GM21381 (cell line): ENCODE results near the gene KHNYN.
"Not testable (repeated sequence)": the region's sequence is repeated elsewhere in the genome, so short reads cannot be mapped to it uniquely, and the experiment has no call there.

ENCODE experiments used
- ATAC-seq: cut with Tn5 transposase; IDR thresholded peaks from one replicate; pipeline ENCODE4 v1.9.1; 2021; ENCODE audit warnings: mild to moderate bottlenecking, moderate library complexity; ENCODE audit not compliant: unreplicated experiment

Gene KHNYN

DNA sequence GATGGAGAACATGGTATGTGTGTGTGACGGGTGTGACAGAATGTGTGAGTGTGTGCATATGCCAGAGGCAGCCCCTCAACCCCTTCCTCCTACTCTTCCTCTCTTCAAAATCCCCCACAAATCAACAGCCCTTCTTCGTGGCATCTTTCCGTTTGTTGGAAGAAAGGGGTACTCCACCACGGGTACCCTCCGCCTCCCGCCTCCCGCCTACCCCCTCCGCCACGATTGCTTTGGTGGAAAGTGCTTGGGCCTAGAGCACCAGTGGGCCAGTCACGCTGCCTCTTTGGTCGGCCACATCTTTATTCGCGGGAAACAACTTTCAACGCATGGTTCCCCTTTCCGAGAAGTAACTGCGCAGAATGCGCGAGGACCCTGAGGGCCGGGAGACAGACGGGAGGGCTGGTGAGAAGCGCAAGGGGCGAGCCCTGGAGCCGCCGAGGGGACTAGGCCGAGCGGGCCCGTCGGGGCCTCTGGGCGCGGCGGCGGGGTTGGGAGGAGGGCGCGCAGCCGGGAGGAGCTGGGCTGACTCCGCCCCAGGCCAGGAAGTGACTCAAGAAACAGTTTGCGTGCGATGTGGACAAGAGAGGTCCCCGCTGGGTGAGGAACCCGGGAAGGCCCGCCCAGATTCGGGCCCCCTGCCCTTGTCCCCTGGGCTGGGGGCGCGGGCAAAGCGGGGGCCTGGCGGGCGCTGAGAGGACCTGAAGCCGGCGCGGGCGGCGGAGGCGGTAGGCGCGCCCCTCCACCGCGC lies at the start of gene KHNYN, which contains the start of gene CBLN3:
KHNYN (plus strand) TSS at position 560 of the 748 bp plus-strand sequence. CDS start 777 bp downstream, outside the sequence.
CBLN3 (minus strand) TSS at position 274 of the 748 bp plus-strand sequence. CDS start 614 bp downstream, outside the sequence.
- ATAC-seq: peak; percentile 88

DNA sequence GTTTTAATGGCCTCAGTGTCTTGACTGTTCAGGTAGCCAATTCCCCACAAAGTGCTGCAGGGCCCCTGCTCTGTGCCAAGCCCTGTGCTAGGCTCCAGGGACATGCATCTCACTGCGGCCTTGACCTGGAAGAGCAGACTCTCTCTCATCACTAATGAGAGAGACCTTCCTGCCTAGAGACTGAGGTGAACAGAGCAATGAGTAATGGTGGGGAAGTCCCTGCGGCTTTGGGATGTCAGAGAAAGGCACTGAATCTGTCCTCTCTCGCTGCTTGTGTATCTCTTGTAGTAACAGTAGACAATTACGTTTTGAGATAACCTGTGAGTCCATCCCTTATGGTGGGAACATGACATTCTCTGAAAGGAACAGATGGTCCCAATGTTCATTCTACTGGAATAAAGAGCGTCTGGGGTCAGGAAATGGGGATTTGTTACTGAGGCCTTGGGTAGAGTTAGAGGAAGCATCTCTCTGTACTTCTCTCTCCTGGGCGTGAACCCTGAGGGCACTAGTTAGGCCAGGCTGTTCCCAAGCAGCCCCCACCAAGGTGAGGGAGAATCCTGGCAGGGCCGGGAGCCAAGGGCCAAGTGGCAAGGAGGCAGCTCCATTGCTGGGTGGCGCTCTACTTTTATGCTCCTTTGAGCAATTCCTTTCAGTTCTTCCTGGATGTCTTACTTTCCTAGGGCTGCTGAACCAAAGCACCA lies 48.2 kb upstream of the KHNYN start:
- no peak for ATAC-seq

DNA sequence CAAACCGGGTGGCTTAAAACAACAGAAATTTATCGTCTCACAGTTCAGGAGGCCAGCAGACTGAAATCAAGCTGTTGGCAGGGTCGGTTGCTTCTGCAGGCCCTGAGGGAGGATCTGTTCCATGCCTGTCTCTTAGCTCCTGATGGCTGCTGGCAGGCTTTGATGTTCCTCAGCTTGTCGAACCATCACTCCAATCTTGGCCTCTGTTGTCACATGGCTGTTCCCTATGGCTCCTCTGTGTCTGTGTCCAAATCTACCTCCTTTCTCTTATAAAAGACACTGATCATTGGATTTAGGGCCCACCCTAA lies 47.7 kb upstream of the KHNYN start:
- ATAC-seq: no peak

DNA sequence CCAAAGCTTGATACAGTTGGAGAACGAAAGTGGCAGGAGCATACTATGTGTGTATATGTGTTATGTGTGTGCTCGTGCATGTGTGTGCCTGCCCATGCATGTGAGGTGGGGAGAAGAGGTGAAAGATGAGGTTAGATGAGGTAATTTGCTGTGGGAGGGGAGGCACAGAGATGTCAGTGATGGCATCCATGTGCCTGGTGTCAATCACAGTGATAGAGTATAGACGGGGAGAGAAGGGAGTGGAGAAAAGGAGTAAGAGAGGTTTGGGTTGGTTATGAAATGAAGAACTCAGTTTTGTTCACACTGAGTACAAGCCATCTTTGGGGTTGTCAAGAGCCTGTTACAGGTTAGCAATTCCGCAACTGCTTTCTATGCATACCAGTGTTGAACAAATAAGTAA lies 45.6 kb upstream of the KHNYN start:
- no peak for ATAC-seq

DNA sequence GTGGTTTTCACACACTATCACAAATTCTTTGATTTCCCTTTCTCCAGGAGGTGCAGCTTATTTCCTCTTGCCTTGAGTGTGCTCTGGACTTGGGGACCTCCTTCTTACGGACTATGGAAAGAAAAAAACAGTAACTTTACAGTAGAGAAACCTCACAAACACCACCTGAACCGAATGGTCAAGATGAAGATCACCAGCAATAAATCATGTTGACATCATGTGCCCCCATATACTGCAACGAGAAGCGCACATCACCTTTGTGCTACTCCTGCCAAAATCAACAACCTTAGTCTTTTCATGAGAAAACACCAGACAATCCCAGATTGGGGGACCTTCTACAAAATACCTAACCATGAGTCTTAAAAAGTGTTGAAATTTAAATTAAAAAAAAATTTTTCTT lies 44.2 kb upstream of the KHNYN start:
- no peak for ATAC-seq

DNA sequence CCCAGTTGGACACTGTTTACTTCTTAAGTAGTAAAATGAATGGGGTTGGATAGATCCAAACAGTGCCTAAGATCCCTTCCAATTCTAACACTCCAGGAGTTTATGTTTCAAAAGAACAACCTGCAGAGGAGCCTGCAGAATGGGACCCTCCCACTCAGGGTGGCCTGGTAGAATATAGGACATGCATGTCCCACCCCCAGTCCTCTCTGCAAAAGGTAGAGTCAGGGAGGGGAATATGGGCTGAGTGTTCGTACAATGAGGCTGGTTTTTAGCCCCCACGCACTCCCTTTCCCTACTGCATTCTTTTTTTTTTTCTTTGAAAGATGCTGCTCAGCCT lies 42.8 kb upstream of the KHNYN start:
- ATAC-seq: no peak

DNA sequence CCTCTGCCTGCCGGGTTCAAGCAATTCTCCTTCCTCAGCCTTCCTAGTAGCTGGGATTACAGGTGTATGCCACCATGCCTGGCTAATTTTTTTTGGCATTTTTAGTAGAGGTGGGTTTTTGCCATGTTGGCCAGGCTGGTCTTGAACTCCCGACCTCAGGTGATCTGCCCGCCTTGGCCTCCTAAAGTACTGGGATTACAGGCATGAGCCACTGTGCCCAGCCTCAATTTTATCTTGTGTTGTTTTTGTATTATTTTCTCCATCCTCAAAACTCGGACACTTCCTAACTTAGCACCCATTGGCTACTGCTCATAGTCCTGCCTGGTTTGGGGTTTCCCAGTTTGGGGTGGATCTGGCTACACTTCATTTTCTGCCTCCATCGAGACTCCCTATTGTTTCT lies 42.2 kb upstream of the KHNYN start:
- not testable (repeated sequence) for ATAC-seq

DNA sequence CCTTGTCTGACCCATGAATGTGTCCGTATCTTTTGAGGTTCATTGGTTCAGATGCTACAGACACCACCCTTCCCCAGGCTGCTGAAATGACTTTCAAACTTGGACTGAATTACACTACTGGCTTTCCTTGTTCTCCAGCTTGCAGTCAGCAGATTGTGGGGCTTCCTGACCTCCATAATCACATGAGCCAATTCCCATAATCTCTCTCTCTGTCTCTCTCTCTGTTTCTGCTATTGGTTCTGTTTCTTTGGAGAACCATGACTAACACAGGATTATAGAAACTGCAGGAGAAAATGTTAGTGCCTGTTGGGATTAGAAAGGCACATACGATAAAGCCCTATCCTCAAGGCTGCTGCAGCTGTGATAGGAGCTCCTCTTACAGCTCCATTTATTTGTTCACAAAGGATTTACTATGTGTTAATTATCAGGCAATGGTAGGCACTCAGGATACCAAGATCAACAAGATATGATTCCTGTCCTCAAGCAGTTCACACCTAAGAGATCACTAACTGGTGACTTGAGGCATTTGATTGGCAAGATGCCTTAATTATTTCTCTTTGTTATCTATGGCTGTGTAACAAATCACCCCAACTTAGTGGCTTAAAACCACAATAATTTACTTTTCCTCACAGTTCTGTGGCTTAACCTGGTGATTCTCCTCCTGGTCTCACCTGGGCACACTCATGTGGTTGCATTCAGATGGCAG lies 41.1 kb upstream of the KHNYN start:
- ATAC-seq: no peak

DNA sequence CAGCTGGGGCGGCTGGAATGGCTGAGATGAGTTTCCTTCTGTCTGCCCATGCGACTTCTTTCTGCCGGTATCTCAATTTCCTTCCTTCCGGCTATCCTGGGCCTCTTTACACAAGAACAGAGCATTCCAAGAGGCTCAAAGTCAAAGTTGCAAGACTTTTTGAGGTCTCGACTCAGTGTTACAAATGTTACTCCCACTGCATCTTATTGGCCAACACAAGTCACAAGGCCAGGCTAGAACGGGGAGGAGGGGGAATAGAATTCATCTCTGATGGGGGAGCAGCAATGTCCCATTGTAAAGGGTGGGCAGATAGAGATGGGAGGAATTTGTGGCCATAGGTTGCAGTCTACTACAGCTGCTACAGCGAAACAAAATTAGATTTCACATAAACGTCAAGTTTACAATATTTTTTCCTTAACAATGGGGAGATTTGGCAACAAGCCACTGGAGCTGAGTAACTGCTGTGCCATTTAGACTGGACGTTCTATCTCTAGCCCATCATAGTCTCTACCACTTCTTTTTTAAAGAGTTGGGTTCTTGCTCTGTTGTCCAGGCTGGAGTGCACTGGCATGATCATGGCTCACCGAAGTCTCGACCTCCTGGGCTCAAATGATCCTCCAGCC lies 40.4 kb upstream of the KHNYN start:
- ATAC-seq: no peak

DNA sequence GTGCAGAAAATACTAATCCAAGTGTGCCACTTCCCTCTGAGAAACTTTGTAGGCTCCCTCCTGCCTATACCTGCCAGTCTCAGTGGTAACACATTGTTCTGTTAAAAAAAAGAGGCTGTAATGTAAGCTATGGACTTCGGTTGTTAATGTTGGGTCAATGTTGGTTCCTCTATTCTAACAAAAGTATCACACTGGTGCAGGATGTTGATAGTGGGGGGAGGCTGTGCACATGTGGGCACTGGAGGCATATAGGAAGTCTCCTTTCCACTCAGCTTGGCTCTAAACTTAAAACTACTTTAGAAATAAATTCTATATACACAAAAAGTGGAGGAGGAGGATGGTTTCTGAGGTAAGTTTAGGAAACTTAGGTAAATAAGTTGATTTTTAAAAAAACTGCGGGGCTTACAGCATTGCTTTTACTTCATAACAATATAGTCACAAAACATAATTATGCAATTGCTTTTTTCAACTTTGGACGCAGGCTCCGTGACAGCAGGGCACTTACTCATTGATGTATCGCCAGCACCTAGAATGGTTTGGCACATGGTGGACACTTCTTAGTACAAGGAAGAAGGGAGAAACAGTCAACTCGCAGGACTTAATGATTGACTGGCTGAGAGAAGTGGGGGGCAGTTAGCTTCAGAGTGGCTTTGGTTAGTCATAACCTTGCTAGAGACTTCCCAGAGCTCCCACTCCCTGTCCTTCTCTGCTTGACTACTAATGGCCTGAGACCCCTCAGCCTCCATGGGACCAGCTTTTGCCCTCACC lies 38.9 kb upstream of the KHNYN start:
- ATAC-seq: no peak

DNA sequence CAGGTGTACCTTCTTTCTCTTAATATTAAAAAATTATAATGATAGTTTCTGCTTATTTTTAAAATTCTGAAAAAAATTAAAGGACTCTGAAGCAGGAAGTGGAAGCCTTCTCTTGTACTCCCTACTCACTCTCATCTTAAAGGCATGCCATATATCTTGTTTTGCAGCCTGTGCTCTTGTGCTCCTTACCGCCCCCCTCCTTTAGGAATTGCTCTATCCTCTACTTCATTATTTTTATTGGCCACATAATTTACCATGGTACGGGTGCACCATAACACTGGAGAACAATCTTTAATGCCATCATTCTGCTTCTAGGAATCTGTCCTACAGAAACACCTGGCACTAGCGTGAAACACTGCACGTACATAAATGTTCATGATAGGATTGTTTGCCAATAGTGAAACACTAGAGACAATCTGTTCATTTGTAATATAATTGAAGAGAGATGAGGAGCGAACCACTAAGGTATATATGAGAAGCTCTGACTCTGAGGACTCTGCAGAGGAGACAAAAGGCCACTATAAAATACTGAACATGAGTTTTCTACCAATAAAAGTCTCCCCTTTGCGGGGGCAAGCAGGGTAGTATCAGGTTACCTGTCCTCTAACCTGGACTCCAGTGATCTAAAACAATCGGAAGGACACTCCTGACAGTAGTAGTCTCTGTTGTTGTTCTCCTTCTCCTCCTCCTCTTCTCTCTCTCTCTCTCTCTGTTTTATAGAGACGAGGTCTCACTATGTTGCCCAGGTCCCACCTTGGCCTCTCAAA lies 37.2 kb upstream of the KHNYN start:
- no peak for ATAC-seq

DNA sequence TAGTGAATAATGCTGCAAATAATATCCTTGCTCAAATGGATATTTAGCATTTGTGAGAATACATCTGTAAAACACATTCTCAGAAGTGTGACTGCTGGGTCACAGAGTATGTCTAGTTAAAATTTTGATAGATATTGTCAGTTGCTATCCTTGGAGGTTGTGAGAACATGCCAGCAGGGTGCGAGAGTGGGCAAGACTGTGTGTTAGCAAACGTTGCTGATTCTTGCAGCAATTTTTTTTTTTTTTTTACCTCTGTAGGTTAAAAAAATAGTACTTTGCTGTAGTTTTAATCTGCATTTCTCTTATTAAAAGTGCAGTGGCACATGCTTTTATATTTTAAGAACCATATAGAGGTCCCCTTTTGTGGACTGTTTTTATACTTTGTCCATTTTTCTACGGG lies 35.5 kb upstream of the KHNYN start:
- no peak for ATAC-seq

DNA sequence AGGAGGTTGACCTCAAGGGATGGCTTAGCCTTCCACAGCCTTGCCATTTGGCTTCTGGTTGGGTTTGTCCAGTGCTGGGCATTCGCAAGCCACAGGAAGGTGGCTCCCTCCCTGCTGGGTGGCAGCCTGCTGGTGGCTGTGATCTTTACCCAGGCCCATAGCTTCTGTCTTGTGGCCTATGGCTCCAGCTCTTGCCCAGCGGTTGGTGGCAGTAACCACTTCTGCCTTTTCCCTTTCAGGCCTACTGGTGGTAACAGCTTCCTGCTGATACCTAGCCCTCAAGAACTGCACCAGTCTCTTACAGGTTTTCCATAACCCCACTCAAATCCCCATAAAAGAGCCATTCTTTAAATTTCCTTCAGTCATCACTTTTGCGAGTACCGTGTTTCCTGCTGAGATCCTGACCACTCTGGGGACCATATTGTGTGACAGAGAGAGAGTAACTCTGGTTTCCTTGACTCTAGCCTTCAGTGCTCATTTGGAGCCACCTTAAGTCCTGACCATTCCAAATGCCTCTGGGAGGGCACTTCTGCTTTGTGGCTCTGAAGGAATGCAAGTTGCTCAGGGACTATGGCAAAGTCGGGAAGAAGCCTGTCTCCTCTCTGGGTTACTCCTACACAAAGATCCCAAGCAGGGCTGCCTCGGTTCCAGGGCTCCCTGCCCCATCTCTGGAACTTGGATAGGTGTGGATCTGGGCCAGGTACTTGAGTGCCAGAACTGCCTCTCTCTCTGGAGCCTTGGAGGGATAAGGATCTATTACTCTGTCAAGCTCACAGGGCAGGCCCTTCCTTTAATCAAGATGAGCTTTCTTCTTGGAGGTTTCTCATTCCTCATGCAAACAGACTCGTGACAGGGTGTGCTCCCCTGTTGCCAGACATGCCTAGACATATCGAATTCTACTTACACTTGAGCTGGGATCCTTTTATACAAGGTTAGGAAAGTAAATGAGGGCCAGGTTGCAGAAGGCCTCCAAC lies 33.9 kb upstream of the KHNYN start:
- no peak for ATAC-seq

DNA sequence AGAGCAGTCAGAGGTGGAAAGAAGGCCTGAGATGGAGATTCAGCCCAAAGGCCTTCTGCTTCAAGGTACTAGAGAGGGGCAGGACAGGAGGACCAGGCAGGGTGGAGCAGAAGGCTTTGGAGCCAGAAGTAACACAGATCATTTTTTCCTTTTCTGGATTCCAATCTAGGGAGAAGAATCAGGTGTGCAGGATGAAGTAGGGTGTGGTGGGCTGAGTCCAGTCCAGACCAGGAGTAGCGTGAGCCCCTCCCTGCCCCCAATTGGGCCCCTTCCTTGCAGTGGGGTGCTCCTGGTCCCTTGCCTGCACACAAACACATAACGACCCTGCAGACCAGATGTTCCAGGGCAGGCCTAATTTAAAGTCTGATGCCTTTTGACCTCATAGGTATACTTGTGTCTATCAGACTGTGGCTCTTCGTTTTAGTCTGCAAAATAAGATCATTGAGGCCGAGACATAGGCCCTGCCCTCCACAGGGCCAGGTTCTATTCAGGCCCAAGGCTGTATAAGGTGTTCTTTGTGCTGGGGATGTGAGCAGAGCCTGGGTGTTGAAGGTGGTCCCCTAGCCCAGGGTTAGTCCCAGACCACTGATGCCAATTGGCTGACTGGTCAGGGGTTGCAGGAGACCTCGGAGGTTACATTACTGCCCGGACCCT lies 32.0 kb upstream of the KHNYN start:
- no peak for ATAC-seq

DNA sequence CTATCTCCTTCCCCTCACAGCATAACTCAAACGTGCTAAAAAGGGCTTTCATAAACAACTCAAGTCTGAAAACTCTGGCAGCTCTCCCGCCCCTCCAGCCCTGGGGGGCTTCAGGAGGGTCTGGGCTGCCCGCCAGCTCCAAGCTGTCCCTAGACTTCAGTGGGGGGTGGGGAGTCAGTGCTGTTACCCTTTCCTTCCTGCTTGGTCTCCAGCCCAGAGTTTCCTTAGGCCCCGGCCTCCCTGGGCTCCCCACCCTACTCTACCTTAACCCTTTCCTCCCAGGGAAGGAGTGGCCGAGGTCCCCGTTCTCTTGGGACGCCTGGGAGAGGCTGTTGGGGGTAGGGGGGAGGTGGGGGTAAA lies 31.5 kb upstream of the KHNYN start:
- no peak for ATAC-seq

DNA sequence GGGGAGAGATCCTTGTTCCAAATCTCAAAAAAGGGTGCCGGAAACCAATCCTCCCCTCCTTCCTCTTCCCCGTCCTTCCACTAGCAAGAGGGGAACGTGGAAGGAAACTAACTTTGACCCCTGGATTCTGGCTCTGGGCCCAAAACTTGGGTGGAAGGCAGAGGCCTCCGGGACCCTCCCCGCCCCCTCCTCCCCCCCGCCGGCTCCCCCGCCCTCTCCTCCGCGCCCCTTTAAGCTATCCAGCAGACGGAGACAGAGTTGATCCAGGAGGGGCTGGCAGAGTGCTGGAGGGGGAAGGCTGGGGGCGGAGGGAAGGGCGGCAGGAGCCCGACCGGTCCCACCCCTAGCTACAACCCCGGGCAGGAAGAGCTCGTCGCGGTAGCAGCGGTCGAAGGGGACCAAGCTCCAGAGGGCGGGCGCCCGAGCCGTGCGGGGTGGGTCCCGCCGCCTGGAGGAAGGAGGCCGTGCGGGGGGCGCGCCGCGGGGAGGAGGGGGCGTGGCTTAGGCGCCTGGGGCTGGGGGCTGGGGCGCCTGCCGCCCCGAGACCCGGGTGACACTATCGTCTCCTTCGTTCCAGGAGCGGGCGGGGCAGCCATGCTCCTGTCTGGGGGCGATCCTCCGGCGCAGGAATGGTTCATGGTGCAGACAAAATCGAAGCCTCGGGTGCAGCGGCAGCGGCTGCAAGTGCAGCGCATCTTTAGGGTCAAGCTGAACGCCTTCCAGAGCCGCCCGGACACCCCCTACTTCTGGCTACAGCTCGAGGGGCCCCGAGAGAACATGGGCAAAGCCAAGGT lies 30.9 kb upstream of the KHNYN start, which contains the start of gene NYNRIN:
NYNRIN (plus strand) TSS at position 351 of the 794 bp plus-strand sequence; CDS start at position 595, 244 bp downstream.
- ATAC-seq: no peak

DNA sequence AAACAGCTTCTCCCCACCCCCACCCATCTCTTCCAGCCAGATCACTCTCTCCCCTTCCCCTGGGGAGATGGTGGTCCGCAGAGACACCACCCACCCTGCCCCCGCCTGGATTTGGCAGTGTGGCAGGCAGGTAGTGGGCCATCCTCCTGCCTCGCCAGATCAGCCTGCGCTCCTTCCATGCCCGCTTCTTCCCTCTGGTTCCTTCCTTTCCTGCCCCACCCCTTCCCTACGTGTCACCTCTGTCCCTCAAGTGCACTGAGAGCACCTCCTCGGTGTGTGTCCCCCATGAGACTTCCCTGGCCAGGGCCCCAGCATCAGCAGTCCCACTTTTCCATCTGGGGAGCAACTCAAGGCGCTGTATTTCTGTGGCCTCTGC lies 30.3 kb upstream of the KHNYN start:
- no peak for ATAC-seq
